Measurements from ENCODE around the gene MYCBPAP.

The MYCBPAP gene

DNA sequence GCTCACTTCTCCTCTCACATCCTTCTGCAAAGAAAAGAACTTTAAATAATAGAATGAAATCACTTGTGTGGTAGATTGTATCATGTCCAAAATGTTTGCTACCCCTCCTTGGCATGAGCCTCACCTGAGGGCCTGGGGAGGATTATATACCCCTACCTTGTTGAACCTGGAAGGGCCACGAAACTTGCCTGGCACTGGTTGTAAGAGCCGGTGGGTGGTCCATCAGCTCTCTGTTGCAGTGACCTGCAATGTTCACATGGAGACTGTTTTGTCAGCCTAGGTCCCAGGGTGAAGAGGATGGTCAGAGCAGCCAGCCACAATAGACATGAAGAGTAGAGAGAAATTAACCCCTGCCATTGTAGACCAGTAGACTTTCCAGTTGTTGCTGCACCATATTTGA lies 19.4 kb upstream of the MYCBPAP start:
- DNase-seq = no peak

DNA sequence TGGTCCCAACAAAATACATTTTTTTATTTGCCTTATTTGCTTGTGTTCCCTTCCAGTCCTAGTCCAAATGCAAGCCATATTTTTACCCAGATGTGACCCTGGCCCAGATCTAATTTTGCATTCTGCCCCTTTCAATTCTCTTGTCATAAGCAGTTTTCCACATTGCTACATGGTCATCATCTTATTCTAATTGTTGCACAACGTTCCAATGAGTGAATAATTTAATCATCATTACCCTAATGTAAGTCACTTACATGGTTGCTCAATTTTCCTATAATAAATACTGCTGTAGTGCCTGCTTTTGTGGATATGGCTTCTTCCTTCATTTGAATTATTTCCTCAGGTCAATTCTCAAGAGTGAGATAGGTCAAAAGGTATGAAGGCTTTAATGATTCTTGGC lies 16.7 kb upstream of the MYCBPAP start:
- no peak for DNase-seq

DNA sequence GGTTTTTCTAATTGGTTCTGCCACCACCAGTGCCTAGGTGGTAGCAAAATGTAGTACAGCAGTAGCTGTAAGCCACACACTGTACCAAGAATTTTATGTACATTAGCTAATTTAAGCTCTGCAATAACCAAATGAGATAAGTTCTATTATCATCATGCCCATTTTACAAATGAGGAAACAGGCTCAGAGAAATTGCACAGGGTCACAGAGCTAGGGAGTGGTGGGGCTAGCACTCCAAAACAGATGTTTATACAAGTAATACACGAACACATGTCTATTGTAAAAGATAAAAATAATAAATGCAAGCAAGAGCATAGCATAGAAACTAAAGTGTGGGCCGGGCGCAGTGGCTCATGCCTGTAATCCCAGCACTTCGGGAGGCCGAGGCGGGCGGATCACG lies 16.0 kb upstream of the MYCBPAP start:
- no peak for DNase-seq

GRCh38 chr17:50493744-50494143 lies 14.5 kb upstream of the MYCBPAP start:
- no peak for DNase-seq

DNA sequence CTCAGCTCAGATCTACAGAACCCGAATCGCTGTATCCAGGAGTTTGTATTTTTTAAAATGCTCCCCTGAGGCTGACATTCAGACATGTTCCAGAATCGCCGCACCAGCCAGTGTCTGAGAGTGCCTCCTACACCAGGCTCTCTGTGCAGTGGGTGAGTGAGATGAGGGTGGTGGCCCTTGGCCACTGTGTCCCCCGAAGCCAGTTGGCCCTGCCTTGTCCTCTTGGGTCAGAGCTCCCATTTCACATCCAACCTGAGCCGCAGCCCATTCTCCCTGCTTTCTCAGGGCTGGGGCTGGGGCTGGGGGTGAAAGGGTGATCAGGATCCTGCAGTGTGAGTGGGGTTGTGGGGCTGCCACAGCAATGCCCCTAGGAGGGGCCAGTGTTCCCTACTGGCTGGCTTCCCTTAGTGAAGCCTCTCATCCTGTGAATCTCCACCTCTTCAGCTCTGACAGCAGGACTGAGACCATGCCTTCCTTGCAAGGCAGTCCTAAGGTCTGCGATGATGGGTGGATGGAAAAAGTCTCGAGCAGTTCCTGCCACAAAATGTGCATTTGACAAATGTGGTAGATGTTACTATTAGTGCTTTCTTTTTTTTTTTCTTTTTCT lies 12.9 kb upstream of the MYCBPAP start:
- DNase-seq = no peak

DNA sequence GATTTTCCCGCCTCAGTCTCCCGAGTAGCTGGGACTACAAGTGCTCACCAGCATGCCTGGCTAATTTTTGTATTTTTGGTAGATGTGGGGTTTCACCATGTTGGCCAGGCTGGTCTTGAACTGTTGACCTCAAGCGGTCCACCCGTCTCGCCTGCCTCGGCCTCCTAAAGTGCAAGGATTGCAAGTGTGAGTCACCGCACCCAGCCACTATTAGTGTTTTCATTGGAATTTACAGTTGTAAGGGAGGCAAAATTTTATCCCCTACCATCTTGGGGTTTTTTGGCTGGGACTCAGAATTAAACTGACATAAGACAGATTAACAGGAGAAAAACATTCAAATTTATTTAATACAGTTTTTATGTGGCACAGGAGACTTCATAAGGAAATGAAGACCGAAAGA lies 12.3 kb upstream of the MYCBPAP start:
- no peak for DNase-seq

- DNase-seq = no peak
These were observed 10.0 kb upstream of the MYCBPAP start for GRCh38 chr17:50498021-50498874.

GRCh38 chr17:50499270-50499669 lies 9.0 kb upstream of the MYCBPAP start:
- no peak for DNase-seq

- DNase-seq = no peak
These were observed 8.5 kb upstream of the MYCBPAP start for GRCh38 chr17:50499721-50500120.

DNA sequence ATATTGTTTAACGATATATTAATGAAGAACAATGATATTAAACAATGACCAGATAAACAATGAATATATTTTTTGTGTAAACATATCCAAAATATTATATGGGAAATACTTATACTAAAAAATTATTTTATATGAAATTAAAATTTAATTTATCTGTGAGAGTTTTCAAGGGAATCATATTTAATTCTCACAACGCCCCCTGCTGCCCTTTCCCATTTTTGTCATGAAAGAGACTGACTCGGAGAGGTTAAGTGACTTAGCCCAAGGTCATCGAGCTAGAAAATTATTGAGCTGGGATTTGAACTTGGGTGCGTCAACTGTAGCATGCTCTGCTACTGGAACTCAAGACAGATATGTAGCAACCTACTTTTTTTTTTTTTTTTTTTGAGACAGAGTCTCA lies 7.2 kb upstream of the MYCBPAP start:
- DNase-seq = no peak

- no peak for DNase-seq
These were observed 5.8 kb upstream of the MYCBPAP start for GRCh38 chr17:50502301-50502990.

DNA sequence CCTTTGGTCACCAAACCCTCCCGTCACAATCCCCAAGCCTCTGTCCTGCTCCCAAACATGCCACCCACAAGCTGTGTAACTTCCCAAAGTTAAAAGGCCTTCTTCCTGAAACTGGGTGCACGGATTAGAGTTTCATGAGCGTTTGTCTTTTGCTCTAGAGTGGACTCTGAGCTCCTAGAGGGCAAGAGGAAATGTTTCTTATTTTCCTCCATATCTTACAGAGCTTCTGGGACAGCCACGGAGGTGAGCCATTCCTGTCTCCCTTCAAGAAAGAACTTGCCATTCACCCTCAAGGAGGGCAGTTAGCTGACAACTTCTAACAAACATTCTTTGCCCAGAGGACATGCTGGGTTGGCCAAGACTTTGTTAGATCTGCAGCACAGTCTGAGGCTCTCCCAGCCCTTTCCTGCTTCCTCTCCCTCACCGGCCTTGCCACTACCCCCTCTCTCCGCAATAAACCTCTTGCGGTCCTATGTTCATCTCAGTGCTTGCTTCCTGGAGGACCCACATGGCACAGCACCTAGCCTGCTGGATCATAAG lies 2.6 kb upstream of the MYCBPAP start:
- no peak for DNase-seq

DNA sequence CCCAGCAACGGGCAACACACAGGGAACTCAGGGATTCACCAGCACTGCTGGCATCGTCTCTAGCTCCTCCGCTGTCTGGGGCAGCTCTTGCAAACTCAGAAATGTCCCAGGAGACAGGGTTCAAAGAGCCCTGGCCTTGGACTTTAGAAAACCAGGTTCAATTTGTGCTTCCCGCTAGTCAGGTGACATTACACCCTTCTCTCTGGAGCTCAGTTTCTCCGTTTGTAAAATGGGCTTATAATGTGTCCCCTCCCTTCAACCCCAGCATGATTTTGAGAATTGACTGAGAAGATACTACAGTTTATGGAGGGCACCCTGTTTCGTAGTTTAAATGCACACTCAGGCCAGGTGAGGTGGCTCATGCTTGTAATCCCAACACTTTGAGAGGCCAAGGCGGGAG lies 1.9 kb upstream of the MYCBPAP start:
- no peak for DNase-seq

- no peak for DNase-seq
These were observed 578 bp downstream of the MYCBPAP start for GRCh38 chr17:50508573-50509460.

GRCh38 chr17:50511058-50511457 lies 2.8 kb downstream of the MYCBPAP start:
- no peak for DNase-seq

DNA sequence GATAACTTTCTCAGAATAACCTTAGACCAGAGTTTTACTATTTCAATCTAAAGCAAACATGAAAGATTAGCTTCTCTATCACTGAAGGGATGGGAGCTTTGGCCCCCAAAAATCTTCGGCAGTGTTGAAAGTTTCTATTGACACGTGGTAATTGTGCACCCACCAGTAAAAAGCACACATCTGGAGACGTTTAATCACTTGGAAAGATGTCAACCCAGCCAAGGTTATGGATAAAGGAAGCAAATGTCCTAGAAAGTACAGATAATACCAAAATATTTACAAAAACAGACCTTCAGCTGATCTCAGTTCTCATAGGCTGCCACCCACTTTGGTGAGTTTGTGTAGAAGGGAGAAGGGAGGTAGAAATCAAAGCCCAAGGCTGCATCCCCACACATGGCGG lies 5.3 kb downstream of the MYCBPAP start:
- no peak for DNase-seq

DNA sequence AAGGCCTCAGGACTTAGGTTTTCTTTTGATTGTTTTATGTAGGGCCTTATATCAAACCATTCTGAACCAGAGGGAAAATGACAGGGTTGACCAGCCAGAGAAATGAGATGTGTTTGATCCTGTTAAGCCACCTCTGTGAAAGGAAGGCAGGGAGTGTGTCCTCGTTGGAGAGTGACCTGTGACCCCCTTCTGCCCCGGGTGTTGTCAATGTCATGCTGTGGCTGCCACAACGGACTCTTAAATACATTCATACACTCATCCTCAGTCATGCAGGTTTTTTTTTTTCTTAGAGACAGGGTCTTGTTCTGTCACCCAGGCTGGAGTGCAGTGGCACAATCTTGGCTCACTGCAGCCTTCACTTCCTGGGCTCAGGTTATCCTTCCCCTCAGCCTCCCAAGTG lies 6.1 kb downstream of the MYCBPAP start:
- DNase-seq = no peak

DNA sequence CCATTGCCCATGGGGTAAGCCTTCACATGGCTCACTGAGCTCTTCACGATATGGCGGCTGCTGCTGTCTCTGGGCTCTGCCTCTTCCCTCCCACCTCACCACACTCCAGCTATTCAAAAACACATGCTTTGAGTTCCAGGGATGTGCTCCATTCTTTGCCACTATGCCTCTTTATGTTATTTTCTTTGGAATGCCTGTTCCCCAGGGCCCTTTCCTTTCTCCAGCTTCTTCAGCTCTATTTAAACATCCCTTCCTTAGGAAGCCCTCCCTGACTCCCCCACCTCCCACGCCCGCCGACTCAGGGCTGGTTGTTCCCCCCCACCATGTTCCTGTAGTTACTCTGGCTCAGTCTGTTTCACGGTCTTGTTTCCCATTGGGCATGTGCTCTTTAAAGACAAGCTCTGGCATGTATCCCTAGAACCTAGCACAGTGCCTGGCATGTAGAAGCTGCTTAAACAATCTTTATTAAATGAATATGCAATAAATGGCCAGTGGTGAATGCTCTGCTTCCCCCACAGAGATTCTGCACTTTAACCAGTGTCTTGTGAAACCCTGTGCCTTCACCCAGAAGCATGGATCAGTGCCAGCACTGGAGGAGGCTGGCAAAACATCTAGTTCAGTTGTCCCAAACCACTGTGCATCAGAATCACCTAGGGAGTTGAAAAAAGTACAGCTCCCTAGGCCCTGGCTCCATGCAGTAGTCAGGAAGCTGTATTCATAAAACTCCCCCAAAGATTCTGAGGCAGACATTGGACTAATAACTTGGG lies 6.9 kb downstream of the MYCBPAP start:
- no peak for DNase-seq

GRCh38 chr17:50517011-50517410 lies 8.8 kb downstream of the MYCBPAP start:
- no peak for DNase-seq

DNA sequence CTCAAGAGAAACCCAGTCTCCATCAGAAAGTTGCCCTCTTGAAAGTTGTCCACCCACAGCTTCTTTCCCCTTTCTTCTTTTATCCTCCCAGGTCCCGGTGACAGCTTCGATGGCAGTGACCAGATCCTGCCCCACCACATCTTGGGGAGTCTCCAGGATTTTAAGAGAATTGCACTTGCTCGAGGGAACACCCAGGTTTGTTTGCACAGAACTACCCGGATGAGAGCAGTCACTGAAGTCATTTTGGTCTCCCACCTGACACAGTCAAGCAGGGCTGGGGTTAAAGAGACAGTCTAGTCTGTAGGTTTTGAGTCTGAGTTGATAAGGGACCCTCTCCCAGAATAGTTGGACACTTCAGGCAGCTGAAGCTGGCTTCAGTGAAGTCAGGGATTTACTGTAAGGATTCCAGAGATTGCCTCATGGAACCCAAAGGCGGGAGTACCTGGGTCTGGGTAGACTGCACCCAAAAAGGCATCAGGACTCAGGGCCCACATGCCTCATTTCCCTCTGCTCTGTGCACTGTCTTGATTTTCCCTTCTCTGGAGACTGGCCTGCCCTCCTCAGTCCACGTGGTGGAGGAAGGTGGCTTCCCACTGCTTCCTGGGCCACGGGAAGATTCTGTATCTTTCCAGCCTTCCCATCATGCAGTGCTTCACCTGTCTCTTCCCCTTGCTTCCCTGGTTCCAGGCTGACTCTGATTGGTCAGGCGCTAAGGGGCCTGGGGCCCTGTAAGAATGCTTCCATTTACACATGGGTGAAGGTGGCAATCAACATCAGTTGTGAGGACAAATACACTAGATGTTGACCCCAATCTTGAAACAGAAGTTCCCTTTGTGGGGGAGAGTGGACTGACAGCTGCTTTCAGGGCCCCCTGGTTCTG lies 9.5 kb downstream of the MYCBPAP start:
- DNase-seq = no peak
